SIG-M5 (cell line): ENCODE measurements around the gene SMIM11.
"Not testable (repeated sequence)": the region's sequence is repeated elsewhere in the genome, so short reads cannot be mapped to it uniquely, and the experiment has no call there.

Experiments
- DNase-seq: peaks from one replicate; lab custom pipeline; 2025; lab: John Stamatoyannopoulos, UW

Gene SMIM11, protein sequence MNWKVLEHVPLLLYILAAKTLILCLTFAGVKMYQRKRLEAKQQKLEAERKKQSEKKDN

GRCh38 chr21:34374940-34375618 lies at the start of gene SMIM11:
Gene SMIM11, plus strand, starts transcription at chr21:34375507. Its CDS starts 3,998 bp downstream, at chr21:34379505.
- DNase-seq = not testable (repeated sequence)

- DNase-seq = no peak
Observed at GRCh38 chr21:34330055-34330454, 45.3 kb upstream of the SMIM11 start.

GRCh38 chr21:34331726-34332125 lies 43.6 kb upstream of the SMIM11 start:
- DNase-seq = no peak

GRCh38 chr21:34332347-34332746 lies 43.0 kb upstream of the SMIM11 start:
- DNase-seq = no peak

DNA sequence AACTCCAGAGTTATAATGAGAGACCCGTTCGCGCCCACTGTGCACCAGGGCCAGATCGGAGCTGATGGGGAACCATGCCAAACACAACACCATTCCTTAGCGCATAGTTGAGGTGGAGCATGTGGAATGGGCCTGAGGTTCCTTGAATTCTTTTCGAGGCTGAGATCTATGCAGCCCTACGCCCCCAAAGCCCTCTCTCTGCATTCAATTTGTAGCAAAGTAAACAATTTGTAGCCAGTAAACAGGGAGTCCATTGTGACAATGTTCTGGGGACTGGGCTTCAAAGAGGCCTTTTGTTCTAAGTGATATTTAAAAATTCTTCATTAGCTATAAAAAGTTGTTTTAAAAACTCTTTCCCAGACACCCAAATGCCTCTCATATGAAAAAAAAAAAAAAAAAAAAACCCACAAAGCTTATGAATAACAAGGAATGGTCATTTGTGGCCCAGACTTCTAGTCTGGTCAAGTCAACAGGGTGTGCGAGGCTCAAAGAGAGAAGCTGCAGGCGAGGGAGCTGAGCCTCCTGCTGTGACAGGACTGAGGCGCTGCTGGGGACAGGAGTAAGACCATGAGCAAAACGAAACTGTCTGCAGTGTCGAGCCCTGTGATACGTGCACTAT lies 42.1 kb upstream of the SMIM11 start:
- DNase-seq = no peak

DNA sequence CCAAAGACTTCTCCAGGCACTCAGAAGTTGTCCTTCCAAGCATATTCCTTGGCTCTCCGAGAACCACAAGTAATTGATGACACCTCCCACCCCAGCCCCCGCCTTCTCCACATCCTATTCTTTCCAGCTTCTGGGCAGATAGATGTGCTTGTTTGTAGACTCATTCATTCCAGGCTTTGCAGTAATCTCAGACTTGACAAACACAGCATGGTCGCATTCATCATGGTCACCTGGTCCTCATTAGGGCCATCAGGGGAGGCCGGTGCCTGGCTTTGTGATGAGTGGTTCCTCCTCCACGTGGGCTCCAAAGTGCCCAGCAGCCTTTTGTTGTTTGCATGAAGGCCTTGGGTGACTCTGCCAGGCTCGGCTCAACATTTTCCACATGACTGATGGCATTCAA lies 40.0 kb upstream of the SMIM11 start:
- no peak for DNase-seq

DNA sequence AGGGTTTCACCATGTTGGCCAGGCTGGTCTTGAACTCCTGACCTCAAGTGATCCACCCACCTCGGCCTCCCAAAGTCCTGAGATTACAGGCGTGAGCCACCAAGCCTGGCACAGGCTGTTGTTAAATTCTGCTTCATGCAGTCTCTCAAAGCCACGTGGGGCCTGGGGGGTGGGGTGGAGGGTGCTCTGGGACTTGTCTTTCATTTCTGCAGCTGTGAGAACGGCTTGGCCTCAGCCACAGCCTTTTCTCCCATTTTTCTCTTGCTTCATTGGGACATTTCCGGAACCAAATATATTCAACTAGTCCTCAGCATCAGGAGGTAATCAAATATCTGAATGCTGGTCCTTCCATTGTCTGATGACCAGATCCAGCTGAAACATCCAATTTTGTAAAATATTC lies 39.1 kb upstream of the SMIM11 start:
- DNase-seq = no peak

- DNase-seq = no peak
Observed at GRCh38 chr21:34336756-34337391, 38.4 kb upstream of the SMIM11 start.

DNA sequence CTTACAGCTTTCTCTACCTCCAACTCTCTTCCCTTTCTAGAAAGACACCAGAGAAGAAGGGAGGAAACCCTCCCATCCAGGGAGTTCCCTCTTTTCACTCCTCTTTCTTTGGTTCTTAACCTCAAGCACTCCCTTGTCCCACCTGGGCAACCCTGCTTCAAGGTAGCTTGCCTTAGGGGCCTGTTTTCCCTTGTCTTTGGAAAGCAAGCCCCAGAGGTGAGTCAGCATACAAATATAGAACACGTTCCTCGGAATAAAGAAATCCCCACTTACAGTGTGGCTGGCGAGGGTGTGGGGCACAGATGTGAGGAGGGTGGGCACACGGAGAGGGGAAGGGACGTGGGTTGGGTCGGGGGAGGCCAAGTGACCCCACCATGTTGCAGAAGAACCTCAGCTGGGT lies 37.6 kb upstream of the SMIM11 start:
- DNase-seq = no peak

DNA sequence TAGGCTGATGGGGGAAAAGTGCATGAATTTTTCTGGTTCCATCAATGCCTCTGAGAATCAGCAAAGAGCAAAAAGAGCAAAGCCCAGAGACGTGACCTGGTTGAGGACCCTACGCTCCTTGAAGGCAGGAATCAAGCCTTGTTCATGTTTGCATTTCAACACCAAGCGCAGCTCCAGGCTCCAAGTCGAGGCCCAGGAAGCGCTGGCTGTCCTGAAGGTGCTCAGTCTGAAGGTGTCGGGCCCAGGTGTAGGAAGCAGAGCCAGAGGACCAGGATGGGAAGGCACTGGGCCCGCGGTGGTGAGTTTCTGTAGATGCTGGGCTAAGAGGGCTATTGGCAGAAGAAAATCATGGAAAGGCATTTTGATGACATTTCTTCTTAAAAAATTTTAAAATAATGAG lies 37.1 kb upstream of the SMIM11 start:
- DNase-seq = no peak

GRCh38 chr21:34340061-34340460 lies 35.2 kb upstream of the SMIM11 start:
- DNase-seq = no peak

GRCh38 chr21:34342476-34342875 lies 32.8 kb upstream of the SMIM11 start:
- no peak for DNase-seq

DNA sequence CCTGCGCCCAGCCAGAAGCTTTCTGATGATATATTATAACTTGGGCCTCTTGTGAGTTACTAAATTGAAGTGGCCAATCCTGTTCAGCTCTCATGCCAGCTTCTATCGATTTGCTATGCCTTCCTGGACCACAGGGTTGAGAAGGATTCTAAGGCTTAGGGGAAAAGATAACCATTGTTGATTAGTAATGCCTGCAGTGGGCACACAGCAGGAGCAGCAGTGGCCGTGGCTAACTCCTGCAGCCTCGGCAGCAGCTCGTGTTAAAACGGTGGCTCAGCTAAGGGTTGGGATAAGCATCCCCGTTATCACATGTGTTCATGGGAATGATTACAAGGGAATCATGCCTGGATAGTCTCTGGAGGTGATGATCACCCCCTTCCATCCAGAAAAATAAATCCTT lies 32.0 kb upstream of the SMIM11 start:
- no peak for DNase-seq

DNA sequence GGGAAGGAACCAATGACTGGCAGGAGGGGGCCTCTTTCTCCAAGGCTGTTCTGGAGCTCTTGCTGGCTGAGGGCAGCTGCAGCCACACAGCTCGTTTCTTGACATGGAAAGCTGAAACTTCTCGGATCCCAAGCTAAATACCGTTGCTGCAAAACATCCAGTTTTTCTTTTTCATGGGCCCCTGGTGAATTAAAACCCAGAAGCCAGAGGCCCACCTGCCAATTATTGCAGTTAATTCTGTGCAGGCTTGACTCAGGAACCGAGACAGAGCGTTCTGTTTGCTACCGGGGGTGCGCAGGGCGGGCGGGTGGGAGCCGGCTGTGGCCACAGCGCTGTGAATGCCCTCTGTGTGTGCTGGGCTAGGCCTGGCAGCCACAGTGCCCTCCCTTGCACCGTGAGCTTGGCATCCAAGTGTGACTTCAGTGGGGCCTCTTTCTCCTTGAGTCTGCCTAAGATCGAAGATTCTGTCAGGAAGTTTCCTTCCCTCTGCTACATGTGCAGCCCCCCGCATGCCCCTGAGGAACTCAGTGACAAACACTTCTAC lies 31.4 kb upstream of the SMIM11 start:
- no peak for DNase-seq

- no peak for DNase-seq
Observed at GRCh38 chr21:34344584-34344983, 30.7 kb upstream of the SMIM11 start.

GRCh38 chr21:34345091-34345871 lies 30.0 kb upstream of the SMIM11 start:
- DNase-seq = no peak

DNA sequence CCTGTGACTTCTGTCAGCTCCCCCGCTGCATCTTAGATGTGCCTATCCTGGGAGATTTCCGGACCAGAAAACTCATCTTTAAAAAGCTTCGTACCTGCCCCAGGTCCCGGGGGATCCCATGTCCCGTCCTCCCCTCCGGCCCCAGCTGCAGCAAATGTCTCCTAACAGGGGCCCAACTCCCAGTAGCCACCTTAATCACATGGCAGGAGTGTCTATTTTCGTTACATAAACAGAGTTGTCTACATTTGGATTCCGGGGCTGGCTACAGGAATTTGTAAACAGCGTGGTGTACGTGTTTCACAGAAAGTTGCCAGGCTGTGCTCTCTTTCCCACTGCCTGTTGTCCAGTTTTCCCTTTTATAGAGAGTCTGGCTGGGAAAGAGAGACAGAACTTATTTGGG lies 29.4 kb upstream of the SMIM11 start:
- DNase-seq = no peak

DNA sequence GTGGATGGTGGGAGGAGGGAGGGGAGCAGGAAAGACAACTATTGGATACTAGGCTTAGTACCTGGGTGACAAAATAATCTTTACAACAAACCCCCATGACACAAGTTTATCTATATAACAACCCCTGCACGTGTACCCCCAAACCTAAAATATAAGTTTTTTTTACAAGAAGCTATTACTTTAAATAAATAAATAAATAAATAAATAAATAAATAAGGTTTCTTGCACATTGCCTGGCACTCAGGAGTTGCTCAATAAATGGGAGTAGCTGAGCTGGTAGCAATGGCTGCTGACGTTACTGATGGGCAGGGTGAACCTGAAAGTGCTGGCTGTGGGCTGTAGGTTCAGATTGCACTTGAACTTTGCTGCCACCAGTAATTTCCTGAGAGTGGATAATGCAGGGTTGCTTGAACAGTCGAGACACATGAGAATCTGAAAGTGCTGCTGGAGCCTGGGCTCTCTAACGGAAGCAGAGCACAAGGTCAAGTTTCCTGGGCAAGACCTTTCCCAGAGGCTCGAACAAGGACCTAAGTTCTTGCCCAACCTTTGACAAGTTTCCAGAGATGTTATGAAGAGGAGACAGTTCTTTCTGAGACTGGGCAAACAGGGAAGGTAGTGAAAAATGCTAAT lies 26.3 kb upstream of the SMIM11 start:
- DNase-seq = no peak

GRCh38 chr21:34351786-34352241 lies 23.5 kb upstream of the SMIM11 start:
- DNase-seq = no peak

DNA sequence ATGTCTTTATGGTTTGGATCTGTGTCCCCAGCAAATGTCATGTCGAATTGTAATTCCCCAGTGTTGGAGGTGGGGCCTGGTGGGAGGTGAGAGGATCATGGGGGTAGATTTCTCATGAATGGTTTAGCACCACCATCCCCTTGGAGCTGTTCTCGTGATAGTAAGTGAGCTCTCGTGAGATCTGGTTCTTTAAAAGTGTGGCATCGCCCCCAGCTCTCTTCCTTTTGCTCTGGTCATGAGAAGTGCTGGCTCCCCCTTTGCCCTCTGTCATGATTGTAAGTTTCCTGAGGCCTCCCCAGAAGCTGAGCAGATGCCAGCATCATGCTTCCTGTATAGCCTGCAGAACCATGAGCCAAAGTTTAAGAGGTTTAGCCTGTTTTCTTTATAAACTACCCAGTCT lies 22.8 kb upstream of the SMIM11 start:
- DNase-seq = no peak

DNA sequence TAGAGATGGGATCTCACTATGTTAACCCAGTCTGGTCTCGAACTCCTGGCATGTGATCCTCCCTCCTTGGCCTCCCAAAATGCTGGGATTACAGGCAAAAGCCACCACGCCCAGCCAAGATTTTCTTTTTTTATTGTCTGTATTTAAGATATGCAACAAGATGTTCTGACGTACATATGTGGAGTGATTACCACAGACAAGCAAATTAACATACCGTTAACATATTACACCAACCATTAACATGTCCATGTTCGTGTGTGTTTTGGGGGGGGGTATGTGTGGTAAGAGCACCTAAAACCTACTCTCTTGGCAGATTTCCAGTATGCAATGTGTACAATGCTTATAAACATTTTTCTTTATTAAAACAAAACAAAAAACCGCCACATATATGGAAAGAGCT lies 22.1 kb upstream of the SMIM11 start:
- no peak for DNase-seq

- DNase-seq = no peak
Observed at GRCh38 chr21:34354836-34355235, 20.5 kb upstream of the SMIM11 start.
